T-helper 1 cell treated with Interleukin-12 subunit alpha and Interleukin-12 subunit beta and Interleukin-4 antibody, amounts not matched to agents 30 μg/mL and 1 μg/mL, for 36 hours (primary cell): ENCODE data around the gene C16orf54.
A peak's percentile ranks its signal among the peaks of the same experiment; 100 is the strongest.
"Not testable (repeated sequence)": the region's sequence is repeated elsewhere in the genome, so short reads cannot be mapped to it uniquely, and the experiment has no call there.

Source experiments
- H3K27ac Mint-ChIP-seq: one replicate; pipeline ENCODE4 v1.8.0; 2021; ENCODE audit warnings: mild to moderate bottlenecking, mixed read lengths
- H3K27me3 Mint-ChIP-seq: one replicate; pipeline ENCODE4 v1.8.0; 2021; ENCODE audit warnings: low read depth, mixed read lengths
- H3K36me3 Mint-ChIP-seq: one replicate; pipeline ENCODE4 v1.8.0; 2021; ENCODE audit warnings: low read depth, mixed read lengths
- H3K4me1 Mint-ChIP-seq: one replicate; pipeline ENCODE4 v1.8.0; 2021; ENCODE audit warnings: low read depth, mixed read lengths
- H3K4me3 Mint-ChIP-seq: one replicate; pipeline ENCODE4 v1.8.0; 2021; ENCODE audit warnings: mild to moderate bottlenecking, moderate library complexity, mixed read lengths
- H3K9me3 Mint-ChIP-seq: one replicate; pipeline ENCODE4 v1.8.0; 2021; ENCODE audit warnings: mixed read lengths

C16orf54 gene, protein sequence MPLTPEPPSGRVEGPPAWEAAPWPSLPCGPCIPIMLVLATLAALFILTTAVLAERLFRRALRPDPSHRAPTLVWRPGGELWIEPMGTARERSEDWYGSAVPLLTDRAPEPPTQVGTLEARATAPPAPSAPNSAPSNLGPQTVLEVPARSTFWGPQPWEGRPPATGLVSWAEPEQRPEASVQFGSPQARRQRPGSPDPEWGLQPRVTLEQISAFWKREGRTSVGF

DNA sequence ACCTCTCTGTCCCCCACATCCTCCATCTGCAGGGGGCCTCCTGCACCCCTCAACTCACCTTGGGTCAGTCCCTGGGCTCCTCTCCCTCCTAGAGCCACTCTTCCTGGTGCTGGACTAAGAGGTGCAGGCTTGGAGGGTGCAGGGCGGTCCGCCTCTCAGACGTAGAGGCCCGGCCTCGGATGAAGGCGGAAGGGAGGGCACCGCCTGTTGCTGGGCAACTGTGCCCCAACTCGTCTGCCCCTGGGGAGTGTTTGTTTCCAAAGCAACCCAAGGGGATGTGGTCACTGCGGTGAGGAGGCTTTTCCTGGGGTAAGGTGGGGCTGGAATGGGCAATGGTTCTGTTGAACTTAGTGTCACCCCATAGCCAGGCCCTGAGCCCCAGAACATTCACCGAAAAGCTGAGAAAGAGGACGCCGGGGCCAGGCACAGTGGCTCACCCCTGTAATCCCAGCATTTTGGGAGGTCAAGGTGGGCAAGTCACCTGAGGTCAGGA lies at the start of gene C16orf54:
TSS of gene C16orf54 (minus strand) at position 138 of the 493 bp plus-strand sequence. CDS start 1,039 bp downstream, outside the sequence.
- peaks cover 48% of the 10 kb centered on the region for H3K36me3 Mint-ChIP-seq
- H3K4me3 Mint-ChIP-seq: peak within 1 kb of the TSS; percentile 100

DNA sequence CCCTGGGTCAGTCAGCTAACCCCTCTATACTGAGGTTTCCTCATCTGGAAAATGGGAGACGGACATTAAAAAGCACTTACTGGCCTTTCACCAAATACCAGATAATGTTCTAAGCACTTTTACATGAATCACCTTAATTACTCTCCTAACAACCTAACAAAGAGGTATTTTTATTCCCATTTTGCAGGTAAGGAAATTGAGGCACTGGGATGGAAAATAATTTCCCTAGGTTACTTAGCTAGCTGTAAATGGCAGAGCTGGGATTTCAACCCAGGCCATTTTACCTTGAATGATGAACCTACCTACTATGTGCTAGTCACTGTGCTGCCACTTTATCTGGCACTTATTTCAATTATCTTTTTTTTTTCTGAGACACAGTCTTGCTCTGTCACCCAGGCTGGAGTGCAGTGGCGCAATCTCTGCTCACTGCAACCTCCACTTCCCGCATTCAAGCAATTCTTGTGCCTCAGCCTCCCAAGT lies 48.5 kb upstream of the C16orf54 start:
- Mint-ChIP-seq H3K4me1 (peaks cover 37% of the 10 kb centered on the region), H3K9me3 (no peaks in the 10 kb centered on the region), H3K27ac (no peak overlapping the region), H3K27me3 (no peaks in the 10 kb centered on the region), H3K4me3 (no peak overlapping the region), H3K36me3 (peaks cover 33% of the 10 kb centered on the region)

More for the DNA sequence above, at the start of gene C16orf54:
- no peaks in the 10 kb centered on the region for H3K27me3 Mint-ChIP-seq
- peaks cover 37% of the 10 kb centered on the region for H3K4me1 Mint-ChIP-seq
- H3K9me3 Mint-ChIP-seq: no peaks in the 10 kb centered on the region
- H3K27ac Mint-ChIP-seq: peak within 1 kb of the TSS; percentile 96

DNA sequence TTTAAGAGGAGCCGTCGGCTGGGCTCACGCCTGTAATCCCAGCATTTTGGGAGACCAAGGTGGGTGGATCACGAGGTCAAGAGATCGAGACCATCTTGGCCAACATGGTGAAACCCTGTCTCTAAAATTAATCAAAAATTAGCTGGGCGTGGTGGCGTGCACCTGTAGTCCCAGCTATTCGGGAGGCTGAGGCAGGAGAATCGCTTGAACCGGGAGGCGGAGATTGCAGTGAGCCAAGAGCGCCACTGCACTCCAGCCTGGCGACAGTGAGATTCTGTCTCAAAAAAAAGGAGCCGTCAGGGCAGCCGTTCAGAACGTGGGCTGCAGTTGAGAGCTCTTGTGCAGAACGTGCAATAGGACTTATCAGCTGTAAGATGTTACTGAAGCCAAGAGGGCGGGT lies 47.4 kb upstream of the C16orf54 start:
- H3K36me3 Mint-ChIP-seq: peaks cover 26% of the 10 kb centered on the region
- not testable (repeated sequence) for H3K27me3 Mint-ChIP-seq, H3K9me3 Mint-ChIP-seq
- H3K4me3 Mint-ChIP-seq: peak overlapping the region; percentile 99
- H3K27ac Mint-ChIP-seq: peak overlapping the region; percentile 49
- peaks cover 37% of the 10 kb centered on the region for H3K4me1 Mint-ChIP-seq

DNA sequence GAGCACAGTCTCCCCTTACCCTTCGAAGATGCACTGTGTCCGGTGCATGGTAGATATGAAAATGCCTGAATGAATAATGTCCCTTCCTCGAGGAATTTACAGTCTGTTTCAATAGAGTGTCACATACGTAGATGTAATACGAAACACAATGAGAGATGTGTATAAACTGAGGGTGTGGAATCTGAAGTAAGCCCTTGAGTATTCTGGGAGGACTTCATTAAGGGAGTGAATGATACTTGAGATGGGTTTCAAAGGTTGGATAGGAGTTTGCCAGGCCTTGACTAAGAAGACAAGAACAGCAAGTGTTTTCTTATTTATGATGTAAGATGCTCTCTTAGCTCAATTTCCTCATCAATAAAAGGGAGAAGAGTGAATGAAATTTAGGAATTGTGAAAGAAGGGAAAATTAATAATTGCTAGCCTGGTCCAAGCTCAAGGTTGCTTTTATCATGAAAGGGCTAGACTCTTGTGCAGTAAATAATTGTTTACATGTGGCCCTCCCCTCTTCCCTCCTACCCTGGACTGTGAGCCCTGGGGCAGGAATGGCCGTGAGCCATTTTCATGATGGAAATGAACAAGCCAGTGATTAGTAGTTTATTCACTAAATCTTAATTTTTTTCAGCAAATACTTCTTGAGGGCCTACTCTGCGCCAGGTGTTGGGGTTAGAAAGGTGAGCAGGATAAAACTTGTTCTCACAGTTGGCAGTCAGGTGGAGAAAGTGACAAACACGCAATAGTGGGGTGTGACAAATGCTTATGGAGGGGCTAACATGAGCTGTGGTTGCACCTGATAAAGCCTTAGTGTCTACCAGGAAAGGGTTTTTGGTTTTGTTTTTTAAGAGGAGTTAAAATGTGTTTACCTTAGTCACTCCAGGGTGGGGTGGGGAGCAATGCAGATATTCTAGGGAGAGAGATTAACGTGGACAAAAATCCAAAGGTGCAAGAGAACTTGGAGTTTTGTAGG lies 46.3 kb upstream of the C16orf54 start:
- Mint-ChIP-seq H3K36me3 (peaks cover 20% of the 10 kb centered on the region), H3K27me3 (no peaks in the 10 kb centered on the region), H3K9me3 (no peaks in the 10 kb centered on the region), H3K4me1 (peaks cover 37% of the 10 kb centered on the region), H3K4me3 (peak overlapping the region; percentile 99), H3K27ac (peak overlapping the region; percentile 92)

DNA sequence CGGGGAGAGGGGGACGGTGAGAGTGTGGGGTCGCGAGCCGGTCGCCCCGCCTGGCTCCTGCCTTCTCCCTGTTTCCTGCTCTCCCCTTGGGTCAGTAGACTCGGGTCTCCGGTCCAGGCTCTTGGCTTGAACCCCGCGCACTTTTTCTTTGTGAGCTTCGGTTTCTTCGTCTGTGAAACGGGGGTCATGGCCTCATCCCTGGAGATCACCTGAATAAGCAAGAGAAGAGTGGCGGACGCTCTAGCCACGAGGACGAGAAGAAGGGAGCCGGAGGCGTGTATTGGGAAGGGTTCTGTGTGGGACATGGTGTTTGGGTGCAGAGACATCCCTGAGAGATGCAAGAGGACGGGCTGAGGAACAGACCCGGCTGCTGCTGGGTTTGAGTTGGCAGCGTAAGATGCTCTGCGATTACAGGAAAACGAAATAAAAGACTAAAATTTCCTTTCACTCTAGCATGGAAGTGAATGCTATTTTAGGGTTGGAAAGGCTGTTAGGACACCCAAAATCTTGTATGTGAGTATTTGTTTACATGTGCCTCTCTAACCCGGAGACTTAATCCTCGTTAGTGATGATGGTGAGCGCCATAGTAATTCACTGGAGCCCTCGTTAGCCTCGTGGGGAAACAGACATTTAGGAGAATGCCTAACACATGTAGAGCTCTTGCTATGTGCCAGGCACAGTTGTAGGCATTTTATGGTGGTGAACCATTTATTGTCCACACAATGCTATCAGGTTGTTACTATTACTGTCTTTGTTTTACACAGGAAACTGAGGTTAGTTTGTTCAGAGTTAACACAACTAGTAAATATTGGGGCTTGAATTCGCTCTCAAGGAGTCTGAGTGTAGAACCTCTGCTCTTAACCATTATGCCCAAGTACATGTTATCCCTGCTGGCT lies 45.4 kb upstream of the C16orf54 start:
- Mint-ChIP-seq H3K4me3 (peak overlapping the region; percentile 99), H3K27me3 (no peaks in the 10 kb centered on the region), H3K36me3 (peaks cover 15% of the 10 kb centered on the region)

DNA sequence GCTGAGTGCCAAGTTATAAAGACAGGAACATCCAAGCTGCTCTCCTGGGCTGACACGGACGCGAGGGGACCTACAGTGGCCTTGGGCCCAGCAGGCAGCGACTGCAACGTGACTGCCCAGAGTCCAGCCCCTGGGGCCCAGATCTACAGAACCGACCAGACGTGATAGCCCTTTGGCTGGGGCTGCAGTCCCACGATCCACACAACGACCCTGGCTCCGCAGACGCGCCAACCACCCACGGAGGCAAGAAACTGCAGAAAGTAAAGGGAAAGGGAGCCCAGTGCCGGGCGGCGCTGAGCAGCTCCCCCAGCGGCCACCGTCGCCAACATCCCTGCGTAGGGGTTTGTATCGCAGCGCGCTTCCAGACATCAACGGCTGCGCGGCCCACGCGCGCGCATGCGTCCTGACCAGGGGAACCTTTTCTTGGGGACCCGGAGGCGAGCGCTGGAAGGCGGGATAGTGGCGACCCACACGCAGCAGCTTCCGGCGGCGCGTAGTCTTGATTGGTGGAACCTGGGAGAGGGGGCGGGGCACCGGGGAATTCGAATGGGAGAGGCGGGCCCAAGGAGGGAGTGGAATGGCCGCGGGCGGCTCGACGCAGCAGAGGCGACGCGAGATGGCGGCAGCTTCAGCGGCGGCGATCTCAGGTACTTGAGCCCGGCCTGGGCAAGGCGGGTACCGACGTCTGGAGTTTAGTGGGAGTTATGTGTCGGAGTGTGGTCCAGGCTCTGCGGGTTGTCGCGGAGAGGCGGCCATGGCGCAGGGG lies 44.6 kb upstream of the C16orf54 start, which contains the start of gene KIF22:
TSS of gene KIF22 (plus strand) at position 569 of the 766 bp plus-strand sequence. CDS start at position 578, 9 bp downstream.
- Mint-ChIP-seq H3K27me3 (no peaks in the 10 kb centered on the region), H3K27ac (peak within 1 kb of the TSS; percentile 92), H3K4me1 (peaks cover 33% of the 10 kb centered on the region), H3K4me3 (peak within 1 kb of the TSS; percentile 99), H3K9me3 (no peaks in the 10 kb centered on the region), H3K36me3 (peaks cover 14% of the 10 kb centered on the region)

More for the DNA sequence above, 45.4 kb upstream of the C16orf54 start:
- Mint-ChIP-seq H3K9me3 (no peaks in the 10 kb centered on the region), H3K27ac (peak overlapping the region; percentile 92), H3K4me1 (peaks cover 36% of the 10 kb centered on the region)

DNA sequence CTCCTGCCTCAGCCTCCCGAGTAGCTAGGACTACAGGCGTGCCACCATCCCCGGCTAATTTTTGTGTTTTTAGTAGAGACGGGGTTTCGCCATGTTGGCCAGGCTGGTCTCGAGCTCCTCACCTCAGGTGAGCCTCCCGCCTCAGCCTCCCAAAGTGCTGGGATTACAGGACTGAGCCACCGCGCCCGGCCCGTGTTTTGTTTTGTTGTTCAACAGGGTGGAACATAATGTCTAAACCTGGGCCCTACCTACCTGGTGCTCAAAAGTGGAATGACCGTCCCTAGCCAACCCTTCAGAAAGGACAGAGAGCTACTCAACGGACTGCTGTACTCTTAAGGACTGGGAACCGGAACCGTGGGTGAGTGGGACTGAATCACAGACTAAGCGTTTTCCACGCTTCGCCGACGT lies 44.0 kb upstream of the C16orf54 start:
- peaks cover 11% of the 10 kb centered on the region for H3K36me3 Mint-ChIP-seq
- H3K9me3 Mint-ChIP-seq: no peaks in the 10 kb centered on the region
- H3K4me1 Mint-ChIP-seq: peaks cover 35% of the 10 kb centered on the region
- H3K27me3 Mint-ChIP-seq: no peaks in the 10 kb centered on the region
- peak overlapping the region; percentile 92 for H3K27ac Mint-ChIP-seq
- H3K4me3 Mint-ChIP-seq: peak overlapping the region; percentile 99

DNA sequence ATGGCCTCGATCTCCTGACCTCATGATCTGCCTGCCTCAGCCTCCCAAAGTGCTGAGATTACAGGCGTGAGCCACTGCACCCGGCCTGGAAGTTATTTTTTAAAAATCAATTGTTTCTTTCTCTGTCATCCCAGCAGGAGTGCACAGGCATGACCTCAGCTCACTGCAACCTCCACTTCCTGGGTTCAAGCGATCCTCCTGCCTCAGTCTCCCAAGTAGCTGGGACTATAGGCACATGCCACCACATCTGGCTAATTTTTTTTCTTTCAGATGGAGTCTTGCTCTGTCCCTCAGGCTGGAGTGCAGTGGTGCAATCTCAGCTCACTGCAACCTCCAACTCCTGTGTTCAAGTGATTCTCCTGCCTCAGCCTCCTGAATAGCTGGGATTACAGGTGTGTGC lies 41.4 kb upstream of the C16orf54 start:
- H3K27ac Mint-ChIP-seq, H3K9me3 Mint-ChIP-seq, H3K27me3 Mint-ChIP-seq, H3K36me3 Mint-ChIP-seq, H3K4me3 Mint-ChIP-seq: not testable (repeated sequence)
- H3K4me1 Mint-ChIP-seq: peaks cover 24% of the 10 kb centered on the region

DNA sequence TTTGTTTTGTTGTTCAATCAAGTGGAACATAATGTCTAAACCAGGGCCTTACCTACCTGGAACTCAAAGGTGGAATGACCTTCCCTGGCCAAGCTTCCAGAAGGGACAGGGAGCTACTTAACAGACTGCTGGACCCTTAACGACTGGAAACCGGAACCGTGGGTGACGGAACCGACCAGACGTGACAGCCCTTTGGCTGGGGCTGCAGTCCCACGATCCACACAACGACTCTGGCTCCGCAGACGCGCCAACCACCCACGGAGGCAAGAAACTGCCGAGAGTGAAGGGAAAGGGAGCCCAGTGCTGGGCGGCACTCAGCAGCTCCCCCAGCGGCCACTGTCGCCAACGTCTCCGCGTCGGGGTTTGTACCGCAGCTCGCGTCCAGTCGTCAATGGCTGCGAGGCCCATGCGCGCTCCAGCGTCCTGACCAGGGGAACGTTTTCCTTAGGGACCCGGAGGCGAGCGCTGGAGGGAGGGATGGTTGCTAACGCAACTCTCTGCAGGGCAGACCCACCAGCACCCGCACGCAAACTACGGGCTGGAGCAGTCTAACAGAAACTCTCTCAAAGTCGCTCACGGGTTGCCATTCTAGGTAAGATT lies 39.2 kb upstream of the C16orf54 start:
- Mint-ChIP-seq H3K4me3 (peak overlapping the region; percentile 42), H3K9me3 (no peaks in the 10 kb centered on the region), H3K36me3 (no peaks in the 10 kb centered on the region), H3K27ac (no peak overlapping the region), H3K4me1 (peaks cover 15% of the 10 kb centered on the region), H3K27me3 (peaks cover 3% of the 10 kb centered on the region)

DNA sequence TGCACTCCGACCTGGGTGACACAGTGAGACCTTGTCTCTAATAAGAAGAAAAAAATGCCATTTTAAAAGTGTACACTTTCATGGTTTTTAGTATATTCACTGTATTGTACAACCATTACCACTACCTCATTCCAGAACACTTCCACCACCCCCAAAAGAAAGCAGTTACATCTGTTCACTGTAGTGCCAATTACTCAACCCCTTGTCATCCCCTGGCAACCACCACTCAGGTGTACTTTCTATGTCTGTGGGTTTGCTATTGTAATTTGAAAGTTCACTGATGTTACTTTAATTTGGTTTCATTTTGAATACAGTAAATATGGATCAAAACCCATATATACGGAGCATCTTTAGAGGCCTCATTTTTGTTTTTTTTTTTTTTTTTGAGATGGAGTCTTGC lies 38.4 kb upstream of the C16orf54 start:
- Mint-ChIP-seq H3K4me3 (no peak overlapping the region), H3K4me1 (peaks cover 15% of the 10 kb centered on the region), H3K9me3 (no peaks in the 10 kb centered on the region), H3K27me3 (peaks cover 10% of the 10 kb centered on the region), H3K36me3 (no peaks in the 10 kb centered on the region), H3K27ac (no peak overlapping the region)

DNA sequence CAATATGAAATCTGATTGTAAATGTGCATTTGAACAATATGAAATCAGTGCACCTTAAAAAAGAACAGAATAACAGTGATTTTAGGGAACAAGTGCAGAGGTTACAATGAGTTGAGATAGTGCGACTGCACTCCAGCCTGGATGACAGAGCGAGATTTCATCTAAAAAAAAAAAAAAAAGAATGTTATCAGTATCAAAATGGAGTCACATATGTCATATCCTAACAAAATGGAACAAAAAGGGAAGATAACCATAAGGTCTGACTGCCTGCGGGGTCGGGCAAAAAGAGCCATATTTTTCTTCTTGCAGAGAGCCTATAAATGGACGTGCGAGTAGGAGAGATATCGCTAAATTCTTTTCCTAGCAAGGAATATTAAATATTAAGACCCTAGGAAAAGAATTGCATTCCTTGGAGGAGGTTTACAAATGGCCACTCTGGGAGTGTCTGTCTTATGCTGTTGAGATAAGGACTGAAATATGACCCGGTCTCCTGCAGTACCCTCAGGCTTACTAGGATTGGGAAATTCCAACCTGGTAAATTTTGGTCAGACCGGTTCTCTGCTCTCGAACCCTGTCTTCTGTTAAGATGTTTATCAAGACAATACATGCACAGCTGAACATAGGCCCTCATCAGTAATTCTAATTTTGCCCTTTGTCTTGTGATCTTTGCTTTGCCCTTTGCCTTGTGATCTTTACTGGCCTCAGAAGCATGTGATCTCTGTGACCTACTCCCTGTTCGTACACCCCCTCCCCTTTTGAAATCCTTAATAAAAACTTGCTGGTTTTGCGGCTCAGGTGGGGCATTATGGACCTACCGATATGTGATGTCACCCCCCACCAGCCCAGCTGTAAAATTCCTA lies 37.5 kb upstream of the C16orf54 start:
- H3K4me3 Mint-ChIP-seq, H3K27ac Mint-ChIP-seq, H3K9me3 Mint-ChIP-seq, H3K36me3 Mint-ChIP-seq: not testable (repeated sequence)
- peaks cover 18% of the 10 kb centered on the region for H3K27me3 Mint-ChIP-seq
- H3K4me1 Mint-ChIP-seq: peaks cover 15% of the 10 kb centered on the region

DNA sequence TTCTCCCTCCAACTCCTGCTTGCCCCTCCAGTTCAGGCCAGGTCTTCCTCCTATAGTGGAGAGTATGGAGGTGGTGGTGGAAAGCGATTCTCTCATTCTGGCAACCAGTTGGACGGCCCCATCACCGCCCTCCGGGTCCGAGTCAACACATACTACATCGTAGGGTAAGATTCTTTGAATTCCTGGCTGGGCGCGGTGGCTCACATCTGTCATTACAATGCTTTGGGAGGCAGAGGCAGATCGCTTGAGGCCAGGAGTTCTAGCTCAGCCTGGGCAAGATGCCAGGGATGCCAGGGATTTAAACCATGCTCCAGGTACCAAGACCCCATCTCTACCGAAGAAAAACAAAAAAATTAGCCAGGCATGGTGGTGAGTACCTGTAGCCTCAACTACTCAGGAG lies 33.7 kb upstream of the C16orf54 start:
- Mint-ChIP-seq H3K9me3 (no peaks in the 10 kb centered on the region), H3K4me3 (no peak overlapping the region), H3K27ac (no peak overlapping the region), H3K27me3 (peaks cover 24% of the 10 kb centered on the region), H3K4me1 (peaks cover 8% of the 10 kb centered on the region), H3K36me3 (no peaks in the 10 kb centered on the region)
